ENCODE results near the gene CELF5.

CELF5 gene

DNA sequence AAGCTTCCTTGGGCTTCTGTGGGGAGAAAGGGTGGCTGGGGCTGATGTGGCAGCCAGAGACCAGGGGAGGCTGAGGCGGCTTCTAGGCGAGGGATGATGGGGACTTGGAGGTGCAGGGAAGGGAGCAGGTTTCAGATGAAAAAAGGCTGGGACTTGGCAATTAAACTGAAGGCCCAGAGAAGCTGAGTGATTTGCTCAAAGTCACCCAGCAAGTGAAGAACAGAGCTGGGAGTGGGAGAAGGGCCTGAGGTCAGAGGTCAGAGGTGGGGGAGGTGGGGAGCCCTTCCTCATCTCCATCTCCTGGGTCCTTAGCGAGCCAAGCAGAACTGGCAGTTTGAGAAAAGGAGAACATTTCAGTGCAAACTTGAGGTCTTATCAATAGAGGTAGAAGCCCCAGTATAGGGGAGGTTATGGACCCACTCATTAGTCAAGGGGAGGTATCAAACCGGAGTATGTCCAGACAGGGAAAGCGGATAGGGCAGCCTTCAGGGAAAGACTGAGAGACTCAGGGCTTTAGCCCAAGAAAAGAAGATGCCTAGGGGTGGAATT is 92.3 kb downstream of the CELF5 start:
- H3K9me3 ChIP-seq (ENCODE audit: control insufficient read depth, insufficient read depth, low read depth, low read length) = no peaks in the 10 kb centered on the region
- no peak for TF ChIP-seq ZNF341 (tag by site-specific recombination; IDR thresholded peaks at IDR 0.05; ENCODE audit: low read depth)
- no peak for TF ChIP-seq HOXC10 (CRISPR knock-in tag; IDR thresholded peaks at IDR 0.05)
- TF ChIP-seq OSR2 (tag by site-specific recombination; IDR thresholded peaks at IDR 0.05) = no peak
- no peak for TF ChIP-seq ZNF223 (tag by site-specific recombination; IDR thresholded peaks at IDR 0.05)
- TF ChIP-seq, protein P1, sequence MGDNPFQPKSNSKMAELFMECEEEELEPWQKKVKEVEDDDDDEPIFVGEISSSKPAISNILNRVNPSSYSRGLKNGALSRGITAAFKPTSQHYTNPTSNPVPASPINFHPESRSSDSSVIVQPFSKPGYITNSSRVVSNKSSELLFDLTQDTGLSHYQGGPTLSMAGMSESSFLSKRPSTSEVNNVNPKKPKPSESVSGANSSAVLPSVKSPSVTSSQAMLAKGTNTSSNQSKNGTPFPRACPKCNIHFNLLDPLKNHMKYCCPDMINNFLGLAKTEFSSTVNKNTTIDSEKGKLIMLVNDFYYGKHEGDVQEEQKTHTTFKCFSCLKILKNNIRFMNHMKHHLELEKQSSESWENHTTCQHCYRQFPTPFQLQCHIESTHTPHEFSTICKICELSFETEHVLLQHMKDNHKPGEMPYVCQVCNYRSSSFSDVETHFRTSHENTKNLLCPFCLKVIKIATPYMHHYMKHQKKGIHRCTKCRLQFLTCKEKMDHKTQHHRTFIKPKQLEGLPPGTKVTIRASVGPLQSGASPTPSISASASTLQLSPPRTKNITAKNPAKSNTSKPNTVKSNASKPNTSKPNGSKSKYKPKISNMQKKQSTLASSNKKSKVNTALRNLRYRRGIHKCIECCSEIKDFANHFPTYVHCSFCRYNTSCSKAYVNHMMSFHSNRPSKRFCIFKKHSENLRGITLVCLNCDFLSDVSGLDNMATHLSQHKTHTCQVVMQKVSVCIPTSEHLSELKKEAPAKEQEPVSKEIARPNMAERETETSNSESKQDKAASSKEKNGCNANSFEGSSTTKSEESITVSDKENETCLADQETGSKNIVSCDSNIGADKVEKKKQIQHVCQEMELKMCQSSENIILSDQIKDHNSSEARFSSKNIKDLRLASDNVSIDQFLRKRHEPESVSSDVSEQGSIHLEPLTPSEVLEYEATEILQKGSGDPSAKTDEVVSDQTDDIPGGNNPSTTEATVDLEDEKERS (tag by site-specific recombination; IDR thresholded peaks at IDR 0.05) = peak; percentile 12; the same call in 1 of the 2 replicates
- peak; percentile 73 for TF ChIP-seq ZNF768 (tag by site-specific recombination; IDR thresholded peaks at IDR 0.05)
- no peak overlapping the region for H3K4me3 ChIP-seq (ENCODE audit: low read depth, low read length)
- H3K36me3 ChIP-seq (ENCODE audit: control insufficient read depth in 2 of 2, insufficient read depth in 1 of 2, low read length in 2 of 2) = no peaks in the 10 kb centered on the region
- no peak overlapping the region for H3K27ac ChIP-seq (ENCODE audit: extremely low read depth, low read depth, low read length)
- POLR2A ChIA-PET = no interaction called here
- CTCF ChIA-PET = interaction anchor here (0.6 to 2.0 kb wide), 5 partner anchors 10 to 228 kb away, joined by 3 to 11 read pairs (median 6); no protein-coding TSS in a partner anchor
- H3K4me1 ChIP-seq (ENCODE audit: control insufficient read depth, insufficient read depth, low read length) = no peaks in the 10 kb centered on the region

DNA sequence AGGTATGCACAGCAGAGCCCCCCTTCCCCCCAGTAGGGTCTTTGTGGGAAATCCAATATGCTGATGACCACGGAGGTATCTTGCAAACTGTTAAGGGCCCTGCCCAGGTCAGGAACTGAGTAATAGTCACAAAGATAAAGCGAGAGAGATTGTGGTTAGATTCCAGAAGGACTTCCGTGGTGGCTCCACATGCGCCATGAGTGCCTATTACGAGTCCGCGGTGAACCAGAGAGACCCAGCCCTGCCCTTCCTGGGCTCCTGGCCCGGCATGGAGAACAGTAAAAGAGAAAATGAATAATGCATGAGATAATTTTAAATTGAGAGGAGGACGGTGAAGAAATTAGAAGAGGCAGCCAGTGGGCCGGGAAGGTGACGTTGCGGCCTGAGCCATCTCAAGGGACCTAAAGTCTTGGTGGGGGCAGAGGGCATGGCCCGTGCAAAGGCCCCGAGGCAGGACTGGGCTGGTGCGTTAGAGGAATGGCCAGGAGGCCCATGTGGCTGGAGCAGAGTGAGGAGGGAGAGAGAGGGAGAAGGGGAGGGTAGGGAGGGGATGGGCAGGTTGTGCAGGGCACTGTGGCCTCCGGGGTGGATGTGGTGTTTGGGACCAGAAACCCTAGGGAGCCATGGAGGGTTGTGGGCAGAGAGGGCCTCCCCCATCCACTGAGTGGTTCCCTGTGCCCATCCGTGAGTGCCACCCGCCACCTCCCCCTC is 95.3 kb downstream of the CELF5 start:
- POLR2A ChIA-PET = no interaction called here
- CTCF ChIA-PET = interaction anchor here (0.6 kb wide), 1 partner anchor 141 kb away, joined by 4 read pairs; no protein-coding TSS in a partner anchor
- H3K27ac ChIP-seq (ENCODE audit: extremely low read depth, low read depth, low read length) = no peak overlapping the region
- H3K9me3 ChIP-seq (ENCODE audit: control insufficient read depth, insufficient read depth, low read depth, low read length) = no peaks in the 10 kb centered on the region
- no peaks in the 10 kb centered on the region for H3K36me3 ChIP-seq (ENCODE audit: control insufficient read depth in 2 of 2, insufficient read depth in 1 of 2, low read length in 2 of 2)
- no peak overlapping the region for H3K4me3 ChIP-seq (ENCODE audit: low read depth, low read length)
- H3K4me1 ChIP-seq (ENCODE audit: control insufficient read depth, insufficient read depth, low read length) = no peaks in the 10 kb centered on the region
- TF ChIP-seq, protein P2, sequence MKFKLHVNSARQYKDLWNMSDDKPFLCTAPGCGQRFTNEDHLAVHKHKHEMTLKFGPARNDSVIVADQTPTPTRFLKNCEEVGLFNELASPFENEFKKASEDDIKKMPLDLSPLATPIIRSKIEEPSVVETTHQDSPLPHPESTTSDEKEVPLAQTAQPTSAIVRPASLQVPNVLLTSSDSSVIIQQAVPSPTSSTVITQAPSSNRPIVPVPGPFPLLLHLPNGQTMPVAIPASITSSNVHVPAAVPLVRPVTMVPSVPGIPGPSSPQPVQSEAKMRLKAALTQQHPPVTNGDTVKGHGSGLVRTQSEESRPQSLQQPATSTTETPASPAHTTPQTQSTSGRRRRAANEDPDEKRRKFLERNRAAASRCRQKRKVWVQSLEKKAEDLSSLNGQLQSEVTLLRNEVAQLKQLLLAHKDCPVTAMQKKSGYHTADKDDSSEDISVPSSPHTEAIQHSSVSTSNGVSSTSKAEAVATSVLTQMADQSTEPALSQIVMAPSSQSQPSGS (tag by site-specific recombination; IDR thresholded peaks at IDR 0.05; ENCODE audit: low read depth) = no peak
- TF ChIP-seq, protein P3, sequence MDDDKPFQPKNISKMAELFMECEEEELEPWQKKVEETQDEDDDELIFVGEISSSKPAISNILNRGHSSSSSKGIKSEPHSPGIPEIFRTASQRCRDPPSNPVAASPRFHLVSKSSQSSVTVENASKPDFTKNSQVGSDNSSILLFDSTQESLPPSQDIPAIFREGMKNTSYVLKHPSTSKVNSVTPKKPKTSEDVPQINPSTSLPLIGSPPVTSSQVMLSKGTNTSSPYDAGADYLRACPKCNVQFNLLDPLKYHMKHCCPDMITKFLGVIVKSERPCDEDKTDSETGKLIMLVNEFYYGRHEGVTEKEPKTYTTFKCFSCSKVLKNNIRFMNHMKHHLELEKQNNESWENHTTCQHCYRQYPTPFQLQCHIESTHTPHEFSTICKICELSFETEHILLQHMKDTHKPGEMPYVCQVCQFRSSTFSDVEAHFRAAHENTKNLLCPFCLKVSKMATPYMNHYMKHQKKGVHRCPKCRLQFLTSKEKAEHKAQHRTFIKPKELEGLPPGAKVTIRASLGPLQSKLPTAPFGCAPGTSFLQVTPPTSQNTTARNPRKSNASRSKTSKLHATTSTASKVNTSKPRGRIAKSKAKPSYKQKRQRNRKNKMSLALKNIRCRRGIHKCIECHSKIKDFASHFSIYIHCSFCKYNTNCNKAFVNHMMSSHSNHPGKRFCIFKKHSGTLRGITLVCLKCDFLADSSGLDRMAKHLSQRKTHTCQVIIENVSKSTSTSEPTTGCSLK (tag by site-specific recombination; IDR thresholded peaks at IDR 0.05) = no peak
- no peak for TF ChIP-seq ZBTB48 (tag by site-specific recombination; IDR thresholded peaks at IDR 0.05)
- TF ChIP-seq, protein P4, sequence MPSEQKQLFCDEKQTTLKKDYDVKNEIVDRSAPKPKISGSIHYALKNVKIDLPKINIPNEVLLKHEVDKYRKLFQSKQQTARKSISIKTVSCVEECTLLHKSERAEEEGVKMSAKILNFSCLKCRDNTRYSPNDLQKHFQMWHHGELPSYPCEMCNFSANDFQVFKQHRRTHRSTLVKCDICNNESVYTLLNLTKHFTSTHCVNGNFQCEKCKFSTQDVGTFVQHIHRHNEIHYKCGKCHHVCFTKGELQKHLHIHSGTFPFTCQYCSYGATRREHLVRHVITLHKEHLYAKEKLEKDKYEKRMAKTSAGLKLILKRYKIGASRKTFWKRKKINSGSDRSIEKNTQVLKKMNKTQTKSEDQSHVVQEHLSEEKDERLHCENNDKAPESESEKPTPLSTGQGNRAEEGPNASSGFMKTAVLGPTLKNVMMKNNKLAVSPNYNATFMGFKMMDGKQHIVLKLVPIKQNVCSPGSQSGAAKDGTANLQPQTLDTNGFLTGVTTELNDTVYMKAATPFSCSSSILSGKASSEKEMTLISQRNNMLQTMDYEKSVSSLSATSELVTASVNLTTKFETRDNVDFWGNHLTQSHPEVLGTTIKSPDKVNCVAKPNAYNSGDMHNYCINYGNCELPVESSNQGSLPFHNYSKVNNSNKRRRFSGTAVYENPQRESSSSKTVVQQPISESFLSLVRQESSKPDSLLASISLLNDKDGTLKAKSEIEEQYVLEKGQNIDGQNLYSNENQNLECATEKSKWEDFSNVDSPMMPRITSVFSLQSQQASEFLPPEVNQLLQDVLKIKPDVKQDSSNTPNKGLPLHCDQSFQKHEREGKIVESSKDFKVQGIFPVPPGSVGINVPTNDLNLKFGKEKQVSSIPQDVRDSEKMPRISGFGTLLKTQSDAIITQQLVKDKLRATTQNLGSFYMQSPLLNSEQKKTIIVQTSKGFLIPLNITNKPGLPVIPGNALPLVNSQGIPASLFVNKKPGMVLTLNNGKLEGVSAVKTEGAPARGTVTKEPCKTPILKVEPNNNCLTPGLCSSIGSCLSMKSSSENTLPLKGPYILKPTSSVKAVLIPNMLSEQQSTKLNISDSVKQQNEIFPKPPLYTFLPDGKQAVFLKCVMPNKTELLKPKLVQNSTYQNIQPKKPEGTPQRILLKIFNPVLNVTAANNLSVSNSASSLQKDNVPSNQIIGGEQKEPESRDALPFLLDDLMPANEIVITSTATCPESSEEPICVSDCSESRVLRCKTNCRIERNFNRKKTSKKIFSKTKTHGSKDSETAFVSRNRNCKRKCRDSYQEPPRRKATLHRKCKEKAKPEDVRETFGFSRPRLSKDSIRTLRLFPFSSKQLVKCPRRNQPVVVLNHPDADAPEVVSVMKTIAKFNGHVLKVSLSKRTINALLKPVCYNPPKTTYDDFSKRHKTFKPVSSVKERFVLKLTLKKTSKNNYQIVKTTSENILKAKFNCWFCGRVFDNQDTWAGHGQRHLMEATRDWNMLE (tag by site-specific recombination; conservative IDR thresholded peaks at IDR 0.05; ENCODE audit: low read depth) = no peak
- TF ChIP-seq, protein P5, sequence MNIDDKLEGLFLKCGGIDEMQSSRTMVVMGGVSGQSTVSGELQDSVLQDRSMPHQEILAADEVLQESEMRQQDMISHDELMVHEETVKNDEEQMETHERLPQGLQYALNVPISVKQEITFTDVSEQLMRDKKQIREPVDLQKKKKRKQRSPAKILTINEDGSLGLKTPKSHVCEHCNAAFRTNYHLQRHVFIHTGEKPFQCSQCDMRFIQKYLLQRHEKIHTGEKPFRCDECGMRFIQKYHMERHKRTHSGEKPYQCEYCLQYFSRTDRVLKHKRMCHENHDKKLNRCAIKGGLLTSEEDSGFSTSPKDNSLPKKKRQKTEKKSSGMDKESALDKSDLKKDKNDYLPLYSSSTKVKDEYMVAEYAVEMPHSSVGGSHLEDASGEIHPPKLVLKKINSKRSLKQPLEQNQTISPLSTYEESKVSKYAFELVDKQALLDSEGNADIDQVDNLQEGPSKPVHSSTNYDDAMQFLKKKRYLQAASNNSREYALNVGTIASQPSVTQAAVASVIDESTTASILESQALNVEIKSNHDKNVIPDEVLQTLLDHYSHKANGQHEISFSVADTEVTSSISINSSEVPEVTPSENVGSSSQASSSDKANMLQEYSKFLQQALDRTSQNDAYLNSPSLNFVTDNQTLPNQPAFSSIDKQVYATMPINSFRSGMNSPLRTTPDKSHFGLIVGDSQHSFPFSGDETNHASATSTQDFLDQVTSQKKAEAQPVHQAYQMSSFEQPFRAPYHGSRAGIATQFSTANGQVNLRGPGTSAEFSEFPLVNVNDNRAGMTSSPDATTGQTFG (tag by site-specific recombination; IDR thresholded peaks at IDR 0.05; ENCODE audit: borderline replicate concordance) = no peak
- TF ChIP-seq HOXA7 (CRISPR knock-in tag; IDR thresholded peaks at IDR 0.05; ENCODE audit: borderline replicate concordance) = no peak
- TF ChIP-seq ZNF174 (tag by site-specific recombination; IDR thresholded peaks at IDR 0.05) = no peak
- no peak for TF ChIP-seq OVOL3 (tag by site-specific recombination; IDR thresholded peaks at IDR 0.05)
